GM19455 (cell line): ENCODE data around the gene CACNA1C.

Experiments
- ATAC-seq: cut with Tn5 transposase; IDR thresholded peaks from one replicate; pipeline ENCODE4 v1.9.1; 2021; ENCODE audit not compliant: unreplicated experiment

CACNA1C gene

DNA sequence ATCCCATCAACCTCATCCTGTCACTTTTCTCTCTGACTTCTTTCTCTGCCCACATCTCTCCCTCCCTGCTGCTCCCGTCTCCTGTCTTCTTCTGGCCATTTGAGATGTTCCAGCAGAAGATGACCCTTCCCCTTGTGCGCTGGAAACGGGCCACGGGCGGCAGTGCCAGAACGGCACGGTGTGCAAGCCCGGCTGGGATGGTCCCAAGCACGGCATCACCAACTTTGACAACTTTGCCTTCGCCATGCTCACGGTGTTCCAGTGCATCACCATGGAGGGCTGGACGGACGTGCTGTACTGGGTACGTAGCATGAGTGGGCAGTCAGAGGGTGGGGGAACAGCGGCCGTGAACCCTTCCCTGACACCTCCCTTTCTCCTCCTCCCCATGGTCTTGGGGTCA, 440.3 kb downstream of the CACNA1C start:
- ATAC-seq = no peak

- no peak for ATAC-seq
These were observed 441.9 kb downstream of the CACNA1C start for GRCh38 chr12:2494486-2495192.

GRCh38 chr12:2495417-2496112, 442.8 kb downstream of the CACNA1C start:
- ATAC-seq = no peak

GRCh38 chr12:2498964-2499500, 446.2 kb downstream of the CACNA1C start:
- ATAC-seq = no peak

DNA sequence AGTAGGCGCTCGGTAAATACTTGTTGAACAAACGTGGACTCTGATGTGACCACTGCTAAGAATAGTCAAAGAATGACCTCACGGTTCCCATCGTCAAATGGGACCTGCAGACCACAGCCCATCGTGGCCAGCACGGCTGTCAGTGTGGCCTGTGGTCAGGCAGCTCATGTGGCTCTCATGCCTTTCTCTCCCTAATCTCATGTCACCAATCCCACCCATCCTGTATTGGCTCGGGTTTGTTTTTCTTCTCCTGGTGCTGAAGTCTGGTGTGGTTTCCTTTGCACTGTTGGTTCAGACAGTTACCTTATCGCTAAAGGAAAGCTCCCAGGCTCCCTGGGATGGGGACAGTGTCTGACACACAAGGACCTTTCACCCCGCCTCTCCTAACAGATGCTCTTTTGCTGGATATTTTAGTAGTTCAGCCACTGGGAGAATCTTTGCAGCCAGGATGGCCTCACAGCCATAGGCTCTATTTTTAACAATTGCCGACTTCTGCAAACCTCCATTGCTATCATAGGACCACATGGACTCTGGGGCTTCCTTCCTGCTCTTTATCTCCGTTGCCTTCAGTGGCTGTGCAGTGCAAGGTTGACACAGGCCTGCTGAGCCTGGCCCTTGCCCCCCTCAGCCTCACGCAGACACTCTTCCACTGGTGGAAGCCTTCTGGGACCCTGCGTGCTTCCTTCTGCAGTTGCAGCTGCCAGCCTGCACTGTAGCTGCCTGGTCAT, 448.8 kb downstream of the CACNA1C start:
- ATAC-seq = no peak

- ATAC-seq = no peak
These were observed 450.2 kb downstream of the CACNA1C start for GRCh38 chr12:2503036-2503435.

DNA sequence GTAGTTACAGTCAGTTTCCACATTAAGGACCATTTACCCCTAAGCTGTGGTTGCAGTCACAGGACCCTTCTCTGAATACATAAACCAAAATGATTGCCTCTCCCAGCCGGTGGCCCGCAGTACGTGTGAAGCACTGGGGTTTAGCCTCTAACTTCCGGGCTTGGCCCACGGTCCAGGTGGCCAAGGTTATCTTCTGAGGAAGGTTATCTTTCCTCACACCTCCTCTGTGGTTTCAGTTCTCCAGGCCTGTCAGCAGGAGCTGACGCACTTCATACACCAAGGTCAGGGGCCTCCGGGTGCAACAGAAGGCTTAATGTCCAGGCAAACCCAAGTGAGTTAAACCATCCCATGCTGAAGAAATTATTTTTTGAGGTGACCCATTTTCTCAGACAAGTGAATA, 451.0 kb downstream of the CACNA1C start:
- no peak for ATAC-seq

GRCh38 chr12:2504577-2504976, 451.8 kb downstream of the CACNA1C start:
- ATAC-seq = no peak

GRCh38 chr12:2507814-2508213, 455.0 kb downstream of the CACNA1C start:
- no peak for ATAC-seq

DNA sequence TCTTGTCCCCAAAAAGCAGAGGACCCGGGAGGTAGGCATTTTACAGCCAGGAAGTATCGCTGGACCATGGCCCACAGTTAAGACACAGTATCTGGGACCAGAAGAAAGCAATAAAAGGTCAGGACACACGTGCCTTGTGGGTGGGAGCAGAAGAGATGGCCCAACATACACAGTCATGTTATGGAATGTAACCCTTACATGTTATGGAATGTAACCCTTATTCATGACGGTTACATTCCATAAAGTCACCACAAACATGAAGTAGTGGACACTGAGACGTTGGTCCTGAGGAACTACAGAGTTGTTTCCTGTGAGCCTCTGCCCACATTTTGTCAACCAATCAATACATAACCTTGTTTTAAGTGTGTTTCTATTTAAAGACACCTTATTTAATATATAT, 456.4 kb downstream of the CACNA1C start:
- ATAC-seq = no peak

- ATAC-seq = no peak
These were observed 457.3 kb downstream of the CACNA1C start for GRCh38 chr12:2510045-2510444.

DNA sequence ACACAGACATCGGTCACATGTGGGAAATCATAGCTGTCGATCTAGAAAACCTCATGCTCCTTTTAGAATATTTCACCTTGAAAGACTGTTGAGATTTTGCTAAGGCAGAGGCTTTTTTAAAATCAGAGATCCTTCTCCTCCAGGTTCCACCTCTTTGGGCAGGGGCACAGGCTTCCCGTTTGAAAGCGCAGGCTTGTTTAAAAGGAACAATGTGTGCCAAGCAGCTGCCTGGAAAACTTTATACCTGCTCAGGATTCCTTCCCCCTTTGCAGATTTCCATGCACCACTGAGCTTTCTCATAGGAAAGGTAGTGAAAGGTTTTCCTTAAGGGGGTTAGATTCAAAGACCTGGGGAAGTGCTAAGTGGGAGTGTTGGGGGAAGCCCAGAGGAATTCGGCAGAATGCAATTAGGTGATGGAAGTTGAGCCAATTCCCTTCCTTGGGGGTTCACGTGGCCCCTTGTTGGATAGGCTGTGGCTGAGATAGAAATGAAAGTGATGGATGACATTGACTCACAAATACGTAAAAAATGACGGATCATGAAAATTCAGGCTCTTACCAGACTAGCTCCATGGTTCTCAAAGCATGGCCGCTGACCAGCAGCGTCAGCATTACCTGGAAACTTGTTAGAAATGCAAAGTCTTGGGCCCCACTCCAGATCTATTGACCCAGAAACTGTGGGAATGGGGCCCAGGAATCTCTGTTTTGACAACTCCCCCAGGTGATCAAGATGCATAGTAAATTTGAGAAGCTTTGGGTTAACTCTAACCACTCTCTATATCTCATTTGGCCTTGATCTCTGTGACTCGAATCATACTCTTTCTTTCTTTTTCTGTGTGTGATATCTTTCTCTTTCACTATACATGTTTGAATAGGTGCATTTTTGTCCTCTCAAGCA, 460.6 kb downstream of the CACNA1C start:
- no peak for ATAC-seq

GRCh38 chr12:2514038-2514340, 461.2 kb downstream of the CACNA1C start:
- no peak for ATAC-seq

GRCh38 chr12:2520722-2521246, 468.0 kb downstream of the CACNA1C start:
- no peak for ATAC-seq

DNA sequence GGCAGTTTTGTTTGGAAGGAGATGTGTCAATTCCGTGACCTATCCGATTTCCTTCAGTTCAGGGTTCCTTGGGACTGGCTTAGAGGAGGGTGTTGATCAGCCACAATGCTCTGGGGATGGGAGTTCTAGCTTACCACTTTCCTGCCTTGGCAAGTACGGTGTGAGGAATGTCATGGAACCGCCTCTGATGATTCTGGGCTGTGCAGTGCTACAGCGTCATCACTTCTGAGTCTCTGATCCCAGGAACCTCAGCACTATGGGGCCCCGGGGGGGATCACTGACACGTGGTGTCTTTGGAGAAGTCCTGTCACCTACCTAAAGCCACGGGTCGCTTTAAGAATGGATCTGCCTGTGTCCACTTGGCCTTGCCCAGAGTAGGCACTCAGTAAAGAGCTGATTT, 470.5 kb downstream of the CACNA1C start:
- ATAC-seq = no peak

DNA sequence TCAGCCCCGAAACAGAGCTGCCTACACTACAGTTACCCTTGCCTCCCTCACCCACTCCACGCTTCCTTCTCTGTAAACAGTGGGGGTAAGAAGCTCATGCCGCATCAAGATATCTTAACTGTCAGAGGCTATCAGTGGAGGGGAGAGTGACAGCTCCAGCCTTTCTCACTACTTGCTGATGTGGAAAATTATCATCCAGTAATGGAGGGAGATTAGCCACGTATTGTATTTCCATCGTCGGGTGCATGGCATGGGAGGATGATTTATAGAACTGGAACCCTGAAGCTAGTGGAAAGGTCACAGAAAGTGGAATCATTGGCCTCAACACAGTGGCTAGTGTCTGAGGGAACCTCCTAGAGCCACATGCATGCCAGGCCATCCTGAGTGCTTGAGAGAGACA, 471.1 kb downstream of the CACNA1C start:
- ATAC-seq = no peak

- no peak for ATAC-seq
These were observed 473.6 kb downstream of the CACNA1C start for GRCh38 chr12:2526371-2526770.

DNA sequence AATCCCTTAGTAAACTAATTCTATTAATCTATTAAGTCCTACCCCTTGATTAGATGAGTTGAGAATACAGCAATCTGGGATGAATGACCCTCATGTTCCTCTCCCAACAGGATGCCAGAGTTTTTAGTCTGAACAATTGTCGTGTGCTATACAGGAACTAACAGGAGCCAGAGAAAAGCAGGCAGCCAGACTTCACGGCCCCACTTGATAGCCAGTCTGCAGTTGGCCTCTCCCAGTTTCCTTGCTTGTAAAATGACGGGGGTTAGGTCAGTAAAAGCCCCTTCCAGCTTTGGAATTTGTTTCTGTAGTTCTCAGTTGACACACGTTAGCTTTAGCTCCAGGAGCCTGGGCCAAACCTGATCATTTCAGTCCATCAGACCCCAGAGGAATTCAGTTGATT, 475.2 kb downstream of the CACNA1C start:
- no peak for ATAC-seq

- ATAC-seq = no peak
These were observed 477.0 kb downstream of the CACNA1C start for GRCh38 chr12:2529807-2530206.

DNA sequence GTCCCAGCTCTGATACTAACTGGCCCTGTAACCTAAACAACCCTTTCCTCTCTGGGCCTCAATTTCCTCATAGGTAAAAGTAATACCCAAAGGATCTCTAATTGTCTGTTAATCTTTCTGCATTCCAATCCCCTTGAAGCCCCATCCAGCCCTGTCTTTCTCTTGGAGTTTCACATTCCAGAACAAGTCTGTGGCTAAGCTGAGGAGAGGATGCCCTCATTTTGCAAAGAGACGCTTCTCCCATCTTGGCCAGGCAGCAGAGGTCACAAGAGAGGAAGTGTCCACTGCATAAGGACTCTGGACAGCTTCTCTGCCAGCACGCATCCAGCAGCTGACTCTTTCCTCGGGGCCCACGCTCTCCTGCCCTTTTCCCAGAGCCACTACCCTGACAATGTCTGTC, 478.6 kb downstream of the CACNA1C start:
- no peak for ATAC-seq

DNA sequence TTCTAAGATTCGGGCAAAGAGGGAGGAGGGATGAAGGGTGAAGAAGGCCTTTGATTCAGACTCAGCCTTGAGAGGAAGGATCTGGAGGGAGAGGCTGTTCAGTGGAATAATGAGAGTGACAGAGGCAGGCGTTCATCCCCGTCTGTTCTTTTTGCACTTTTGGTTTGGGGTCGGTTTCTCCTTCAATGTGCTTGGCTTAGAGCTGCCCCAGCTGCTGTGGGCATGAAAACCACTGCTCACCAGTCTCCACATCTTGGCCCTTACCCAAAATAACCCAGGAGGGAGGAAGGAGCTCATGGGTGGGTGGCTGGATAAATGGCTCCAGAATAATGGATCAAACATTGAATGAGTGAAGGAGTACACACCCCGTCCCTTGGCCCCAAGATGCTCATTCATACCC, 480.2 kb downstream of the CACNA1C start:
- no peak for ATAC-seq
